ENCODE data around the gene KCNE2.

DNA sequence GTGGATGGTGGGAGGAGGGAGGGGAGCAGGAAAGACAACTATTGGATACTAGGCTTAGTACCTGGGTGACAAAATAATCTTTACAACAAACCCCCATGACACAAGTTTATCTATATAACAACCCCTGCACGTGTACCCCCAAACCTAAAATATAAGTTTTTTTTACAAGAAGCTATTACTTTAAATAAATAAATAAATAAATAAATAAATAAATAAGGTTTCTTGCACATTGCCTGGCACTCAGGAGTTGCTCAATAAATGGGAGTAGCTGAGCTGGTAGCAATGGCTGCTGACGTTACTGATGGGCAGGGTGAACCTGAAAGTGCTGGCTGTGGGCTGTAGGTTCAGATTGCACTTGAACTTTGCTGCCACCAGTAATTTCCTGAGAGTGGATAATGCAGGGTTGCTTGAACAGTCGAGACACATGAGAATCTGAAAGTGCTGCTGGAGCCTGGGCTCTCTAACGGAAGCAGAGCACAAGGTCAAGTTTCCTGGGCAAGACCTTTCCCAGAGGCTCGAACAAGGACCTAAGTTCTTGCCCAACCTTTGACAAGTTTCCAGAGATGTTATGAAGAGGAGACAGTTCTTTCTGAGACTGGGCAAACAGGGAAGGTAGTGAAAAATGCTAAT, 14.8 kb upstream of the KCNE2 start:
- TF ChIP-seq, protein P1, sequence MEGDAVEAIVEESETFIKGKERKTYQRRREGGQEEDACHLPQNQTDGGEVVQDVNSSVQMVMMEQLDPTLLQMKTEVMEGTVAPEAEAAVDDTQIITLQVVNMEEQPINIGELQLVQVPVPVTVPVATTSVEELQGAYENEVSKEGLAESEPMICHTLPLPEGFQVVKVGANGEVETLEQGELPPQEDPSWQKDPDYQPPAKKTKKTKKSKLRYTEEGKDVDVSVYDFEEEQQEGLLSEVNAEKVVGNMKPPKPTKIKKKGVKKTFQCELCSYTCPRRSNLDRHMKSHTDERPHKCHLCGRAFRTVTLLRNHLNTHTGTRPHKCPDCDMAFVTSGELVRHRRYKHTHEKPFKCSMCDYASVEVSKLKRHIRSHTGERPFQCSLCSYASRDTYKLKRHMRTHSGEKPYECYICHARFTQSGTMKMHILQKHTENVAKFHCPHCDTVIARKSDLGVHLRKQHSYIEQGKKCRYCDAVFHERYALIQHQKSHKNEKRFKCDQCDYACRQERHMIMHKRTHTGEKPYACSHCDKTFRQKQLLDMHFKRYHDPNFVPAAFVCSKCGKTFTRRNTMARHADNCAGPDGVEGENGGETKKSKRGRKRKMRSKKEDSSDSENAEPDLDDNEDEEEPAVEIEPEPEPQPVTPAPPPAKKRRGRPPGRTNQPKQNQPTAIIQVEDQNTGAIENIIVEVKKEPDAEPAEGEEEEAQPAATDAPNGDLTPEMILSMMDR (conservative IDR thresholded peaks at IDR 0.05; ENCODE audit: low read length), result no peak
- TF ChIP-seq EZH2phosphoT487 (IDR thresholded peaks at IDR 0.05; ENCODE audit: borderline replicate concordance), result no peak

Data from Loucy (cell line).